Measurements from ENCODE around the gene CASP5.
"Not testable (repeated sequence)": the region's sequence is repeated elsewhere in the genome, so short reads cannot be mapped to it uniquely, and the experiment has no call there.

Gene CASP5

GRCh38 chr11:105005451-105005845 lies 17.5 kb downstream of the CASP5 start:
- H3K9me3 Mint-ChIP-seq: no peaks in the 10 kb centered on the region
- H3K4me1 Mint-ChIP-seq (ENCODE audit: low read depth): no peaks in the 10 kb centered on the region
- H3K4me3 Mint-ChIP-seq: no peak overlapping the region
- H3K27me3 Mint-ChIP-seq: no peaks in the 10 kb centered on the region
- no peaks in the 10 kb centered on the region for H3K36me3 Mint-ChIP-seq (ENCODE audit: low read depth)
- no peak overlapping the region for H3K27ac Mint-ChIP-seq
- intact Hi-C loops (cut with micrococcal nuclease): no loop called here

DNA sequence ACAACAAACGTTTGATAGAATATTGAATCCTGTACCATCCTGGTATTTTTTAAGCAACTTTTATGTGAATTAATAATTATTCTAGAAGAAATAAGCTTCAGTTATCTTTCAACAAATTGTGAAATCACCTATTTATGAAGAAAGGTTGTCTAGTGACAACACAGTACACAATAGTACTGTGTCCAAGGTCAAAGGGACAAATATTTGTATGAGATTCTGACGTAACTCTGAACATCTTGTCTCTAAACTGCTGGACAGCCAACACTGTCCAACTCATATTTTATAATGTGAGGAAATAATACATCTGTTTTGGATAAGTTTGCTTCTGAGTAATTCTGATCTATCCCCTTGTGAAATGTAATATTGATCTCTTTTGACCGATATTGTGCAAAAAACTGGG lies 18.9 kb downstream of the CASP5 start:
- H3K9me3 Mint-ChIP-seq: no peaks in the 10 kb centered on the region
- H3K36me3 Mint-ChIP-seq (ENCODE audit: low read depth): no peaks in the 10 kb centered on the region
- H3K27ac Mint-ChIP-seq: no peak overlapping the region
- no peaks in the 10 kb centered on the region for H3K4me1 Mint-ChIP-seq (ENCODE audit: low read depth)
- no peak overlapping the region for H3K4me3 Mint-ChIP-seq
- H3K27me3 Mint-ChIP-seq: no peaks in the 10 kb centered on the region
- intact Hi-C loops (cut with micrococcal nuclease): no loop called here

DNA sequence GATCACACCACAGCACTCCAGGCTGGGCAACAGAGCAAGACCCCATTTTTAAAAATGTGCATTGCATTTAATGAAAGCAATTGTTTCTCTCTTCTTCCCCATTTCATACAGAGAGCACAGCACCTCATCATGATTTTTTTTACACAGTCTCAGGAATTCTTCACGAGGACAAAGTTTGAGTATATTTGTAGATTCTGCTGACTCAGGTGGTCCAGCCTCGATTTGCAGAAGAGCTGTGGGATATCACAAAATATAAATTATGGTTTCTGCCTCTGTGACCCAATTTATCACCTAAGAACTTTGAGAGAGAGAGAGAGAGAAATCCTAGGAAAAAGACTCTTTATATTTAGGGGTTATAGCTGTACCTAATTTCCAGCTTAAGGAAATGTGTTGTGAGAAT lies 19.8 kb downstream of the CASP5 start:
- Mint-ChIP-seq H3K4me3 (no peak overlapping the region), H3K4me1 (ENCODE audit: low read depth) (no peaks in the 10 kb centered on the region), H3K27ac (no peak overlapping the region), H3K36me3 (ENCODE audit: low read depth) (no peaks in the 10 kb centered on the region), H3K9me3 (no peaks in the 10 kb centered on the region), H3K27me3 (no peaks in the 10 kb centered on the region)
- intact Hi-C loops (cut with micrococcal nuclease): no loop called here

- Mint-ChIP-seq H3K4me3 (no peak overlapping the region), H3K4me1 (ENCODE audit: low read depth) (no peaks in the 10 kb centered on the region), H3K36me3 (ENCODE audit: low read depth) (no peaks in the 10 kb centered on the region), H3K27ac (no peak overlapping the region), H3K9me3 (no peaks in the 10 kb centered on the region), H3K27me3 (no peaks in the 10 kb centered on the region)
- intact Hi-C loops (cut with micrococcal nuclease): no loop called here
These were observed 22.2 kb downstream of the CASP5 start for GRCh38 chr11:105000797-105001196.

DNA sequence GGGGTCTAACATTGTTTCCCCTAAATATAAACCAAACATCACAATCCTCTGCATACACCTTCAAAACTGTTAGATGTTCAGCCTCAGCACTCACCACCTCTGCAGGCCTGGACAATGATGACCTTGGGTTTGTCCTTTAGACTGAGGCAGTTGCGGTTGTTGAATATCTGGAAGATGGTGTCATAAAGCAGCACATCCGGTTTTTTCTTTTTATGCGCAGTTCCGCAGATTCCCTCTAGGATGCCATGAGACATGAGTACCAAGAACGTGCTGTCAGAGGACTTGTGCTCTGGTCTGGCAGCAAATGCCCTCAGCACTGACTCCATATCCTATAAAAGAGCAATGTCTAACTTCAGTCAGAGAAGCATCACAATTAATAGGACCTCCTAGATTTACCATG lies 22.8 kb downstream of the CASP5 start:
- H3K9me3 Mint-ChIP-seq: no peaks in the 10 kb centered on the region
- no peak overlapping the region for H3K27ac Mint-ChIP-seq
- no peaks in the 10 kb centered on the region for H3K27me3 Mint-ChIP-seq
- H3K36me3 Mint-ChIP-seq (ENCODE audit: low read depth): no peaks in the 10 kb centered on the region
- intact Hi-C loops (cut with micrococcal nuclease): no loop called here
- no peak overlapping the region for H3K4me3 Mint-ChIP-seq
- no peaks in the 10 kb centered on the region for H3K4me1 Mint-ChIP-seq (ENCODE audit: low read depth)

GRCh38 chr11:104999721-105000120 lies 23.2 kb downstream of the CASP5 start:
- Mint-ChIP-seq H3K36me3 (ENCODE audit: low read depth) (no peaks in the 10 kb centered on the region), H3K9me3 (peaks cover 3% of the 10 kb centered on the region), H3K27ac (no peak overlapping the region), H3K27me3 (no peaks in the 10 kb centered on the region), H3K4me1 (ENCODE audit: low read depth) (no peaks in the 10 kb centered on the region), H3K4me3 (no peak overlapping the region)
- intact Hi-C loops (cut with micrococcal nuclease): no loop called here

DNA sequence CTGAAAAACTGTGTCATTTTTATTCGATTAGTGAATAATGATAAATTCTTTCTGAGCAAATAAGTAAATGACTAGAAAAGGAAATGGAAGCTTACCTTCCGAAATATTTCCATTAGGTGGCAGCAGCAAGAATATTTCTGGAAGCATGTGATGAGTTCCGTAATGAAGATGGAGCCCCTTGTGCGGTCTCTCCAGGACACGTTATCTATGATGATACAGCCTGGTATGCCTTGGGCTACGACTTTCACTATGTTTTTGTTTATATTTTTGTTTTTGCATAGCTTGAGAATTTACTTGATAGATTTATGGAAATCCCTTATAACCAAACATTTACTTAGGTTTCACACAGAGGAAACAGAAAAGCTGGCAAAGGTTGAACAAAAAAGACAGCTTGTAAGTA lies 25.7 kb downstream of the CASP5 start:
- intact Hi-C loops (cut with micrococcal nuclease): no loop called here
- Mint-ChIP-seq H3K4me1 (ENCODE audit: low read depth) (no peaks in the 10 kb centered on the region), H3K36me3 (ENCODE audit: low read depth) (no peaks in the 10 kb centered on the region), H3K27me3 (no peaks in the 10 kb centered on the region), H3K27ac (no peak overlapping the region), H3K9me3 (peaks cover 10% of the 10 kb centered on the region), H3K4me3 (no peak overlapping the region)

DNA sequence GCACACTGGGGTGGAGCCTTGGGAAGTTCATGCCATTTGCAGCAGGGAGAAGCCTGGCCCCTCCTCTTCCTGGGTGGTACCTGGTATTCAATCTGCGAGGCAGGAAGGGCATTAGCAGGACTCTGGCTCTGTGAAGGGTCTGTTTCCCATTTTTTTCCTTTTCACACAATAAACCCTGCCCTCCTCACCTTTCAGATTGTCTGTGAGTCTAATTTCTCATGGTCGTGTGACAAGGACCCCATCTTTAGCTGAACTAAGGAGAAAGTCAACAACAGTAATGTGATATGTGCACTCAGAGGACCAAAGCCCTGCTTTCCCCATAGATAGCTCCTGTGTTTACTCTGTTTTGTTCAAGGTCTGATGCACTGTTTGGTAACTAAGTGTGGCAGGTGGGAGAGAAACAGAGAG lies 28.0 kb downstream of the CASP5 start:
- Mint-ChIP-seq H3K9me3 (peaks cover 10% of the 10 kb centered on the region), H3K27me3 (no peaks in the 10 kb centered on the region), H3K4me1 (ENCODE audit: low read depth) (no peaks in the 10 kb centered on the region), H3K4me3 (no peak overlapping the region), H3K27ac (no peak overlapping the region), H3K36me3 (ENCODE audit: low read depth) (no peaks in the 10 kb centered on the region)
- intact Hi-C loops (cut with micrococcal nuclease): no loop called here

DNA sequence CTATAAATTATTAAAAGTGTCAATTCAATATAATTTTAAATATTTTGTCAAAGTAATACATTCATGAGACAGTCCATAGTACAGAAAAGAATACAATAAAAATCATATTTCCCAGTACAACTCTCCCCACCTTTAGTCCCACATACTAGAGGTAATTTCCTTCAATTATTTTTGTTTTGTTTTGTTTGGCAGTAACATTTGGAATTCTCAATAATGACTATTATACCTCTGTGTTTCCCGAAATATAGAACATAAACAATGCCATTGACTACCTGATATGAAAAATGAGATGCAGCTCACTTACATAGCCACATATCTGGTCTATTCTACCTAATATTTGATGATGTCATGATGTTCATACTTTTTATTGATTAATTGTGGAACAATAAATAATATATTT lies 30.2 kb downstream of the CASP5 start:
- peaks cover 20% of the 10 kb centered on the region for H3K9me3 Mint-ChIP-seq

DNA sequence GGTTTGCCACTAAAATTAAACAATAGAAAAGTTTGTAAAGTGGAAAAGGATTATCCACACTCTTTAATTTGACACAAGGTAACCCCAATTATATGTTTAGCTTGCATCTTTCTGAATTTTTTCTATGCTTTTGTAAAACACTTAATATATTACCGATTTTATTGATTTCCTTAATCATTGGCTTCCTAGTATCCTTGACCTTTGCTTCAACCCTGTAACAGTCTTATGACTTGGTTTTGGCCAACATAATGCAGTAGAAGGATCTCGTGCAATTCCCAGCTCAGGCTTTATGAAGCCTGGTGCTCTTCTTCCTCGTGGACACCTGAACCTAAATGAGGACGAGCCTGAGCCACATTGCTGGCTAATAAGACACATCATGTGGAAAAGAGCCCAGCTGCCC lies 31.0 kb downstream of the CASP5 start:
- H3K36me3 Mint-ChIP-seq (ENCODE audit: low read depth): no peaks in the 10 kb centered on the region
- no peak overlapping the region for H3K4me3 Mint-ChIP-seq
- H3K27me3 Mint-ChIP-seq: no peaks in the 10 kb centered on the region
- intact Hi-C loops (cut with micrococcal nuclease): no loop called here
- no peaks in the 10 kb centered on the region for H3K4me1 Mint-ChIP-seq (ENCODE audit: low read depth)
- no peak overlapping the region for H3K27ac Mint-ChIP-seq
- peaks cover 20% of the 10 kb centered on the region for H3K9me3 Mint-ChIP-seq

More for the DNA sequence above, 30.2 kb downstream of the CASP5 start:
- intact Hi-C loops (cut with micrococcal nuclease): no loop called here
- no peak overlapping the region for H3K27ac Mint-ChIP-seq
- no peaks in the 10 kb centered on the region for H3K27me3 Mint-ChIP-seq
- no peaks in the 10 kb centered on the region for H3K36me3 Mint-ChIP-seq (ENCODE audit: low read depth)
- H3K4me1 Mint-ChIP-seq (ENCODE audit: low read depth): no peaks in the 10 kb centered on the region
- no peak overlapping the region for H3K4me3 Mint-ChIP-seq

DNA sequence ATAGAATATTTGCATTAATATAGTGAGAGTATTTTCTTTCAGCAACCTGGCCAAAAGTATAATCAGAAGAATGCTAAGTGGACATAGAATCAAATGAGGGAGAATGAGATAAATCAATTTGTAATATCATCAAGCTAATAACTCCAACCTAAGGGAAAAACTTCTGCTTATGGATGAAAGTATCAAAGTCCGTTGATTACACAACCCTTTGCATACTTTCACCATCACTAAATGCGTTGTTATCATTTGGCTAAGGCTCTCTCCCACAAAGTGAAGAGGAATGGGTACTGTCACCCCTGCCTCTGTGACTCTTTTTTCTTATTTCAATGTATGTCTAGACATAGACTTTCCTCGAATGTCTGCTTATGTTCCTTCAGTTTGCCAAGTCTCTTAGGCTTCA lies 38.2 kb downstream of the CASP5 start:
- H3K4me3 Mint-ChIP-seq: no peak overlapping the region
- intact Hi-C loops (cut with micrococcal nuclease): no loop called here
- H3K27me3 Mint-ChIP-seq: no peaks in the 10 kb centered on the region
- H3K4me1 Mint-ChIP-seq (ENCODE audit: low read depth): no peaks in the 10 kb centered on the region
- H3K27ac Mint-ChIP-seq: no peak overlapping the region
- H3K36me3 Mint-ChIP-seq (ENCODE audit: low read depth): no peaks in the 10 kb centered on the region
- peaks cover 10% of the 10 kb centered on the region for H3K9me3 Mint-ChIP-seq

DNA sequence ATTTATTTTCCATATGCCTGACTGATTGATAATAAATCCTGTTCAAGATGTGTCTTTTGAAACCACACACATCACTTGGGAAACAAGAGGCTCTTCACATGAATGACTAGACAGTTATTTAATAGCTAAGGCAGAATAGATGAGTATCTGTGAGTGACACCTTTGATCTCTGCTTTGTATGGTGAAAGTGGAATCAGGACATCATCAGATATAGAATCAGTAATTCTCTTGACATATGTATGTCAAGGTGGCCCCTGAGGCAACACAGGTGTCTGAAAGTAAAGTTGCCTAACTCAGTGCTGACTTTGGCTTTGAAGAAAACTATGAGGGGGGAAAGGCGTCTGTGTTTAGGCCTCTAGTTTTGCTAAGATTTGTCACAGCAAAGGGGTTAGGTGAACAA lies 43.1 kb downstream of the CASP5 start:
- H3K4me1 Mint-ChIP-seq (ENCODE audit: low read depth): no peaks in the 10 kb centered on the region
- H3K27ac Mint-ChIP-seq: no peak overlapping the region
- intact Hi-C loops (cut with micrococcal nuclease): no loop called here
- H3K9me3 Mint-ChIP-seq: peaks cover 12% of the 10 kb centered on the region
- no peak overlapping the region for H3K4me3 Mint-ChIP-seq
- H3K36me3 Mint-ChIP-seq (ENCODE audit: low read depth): no peaks in the 10 kb centered on the region
- H3K27me3 Mint-ChIP-seq: no peaks in the 10 kb centered on the region

DNA sequence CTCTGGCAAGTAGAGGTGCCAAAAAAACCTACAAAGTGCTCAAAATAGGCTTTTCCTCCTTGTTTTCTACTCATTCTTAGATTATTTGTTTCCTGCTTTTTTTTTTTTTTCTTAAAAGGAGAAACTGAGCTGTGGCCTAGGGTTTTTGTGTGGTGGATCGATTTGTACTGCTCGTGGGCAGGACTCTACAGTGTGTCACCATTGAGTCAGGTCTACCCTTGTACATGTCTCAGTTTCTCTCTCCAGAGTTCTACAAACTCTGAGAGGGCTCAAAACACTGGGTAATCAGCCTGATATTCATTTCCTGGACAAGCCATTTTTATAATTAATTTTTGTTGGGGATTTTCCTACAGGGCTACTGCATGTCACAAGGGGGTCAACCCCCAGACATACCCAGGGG lies 49.4 kb downstream of the CASP5 start:
- no peaks in the 10 kb centered on the region for H3K27me3 Mint-ChIP-seq
- H3K9me3 Mint-ChIP-seq: peaks cover 45% of the 10 kb centered on the region
- intact Hi-C loops (cut with micrococcal nuclease): no loop called here
- no peak overlapping the region for H3K27ac Mint-ChIP-seq
- H3K4me3 Mint-ChIP-seq: no peak overlapping the region
- peaks cover 11% of the 10 kb centered on the region for H3K36me3 Mint-ChIP-seq (ENCODE audit: low read depth)
- peaks cover 5% of the 10 kb centered on the region for H3K4me1 Mint-ChIP-seq (ENCODE audit: low read depth)

DNA sequence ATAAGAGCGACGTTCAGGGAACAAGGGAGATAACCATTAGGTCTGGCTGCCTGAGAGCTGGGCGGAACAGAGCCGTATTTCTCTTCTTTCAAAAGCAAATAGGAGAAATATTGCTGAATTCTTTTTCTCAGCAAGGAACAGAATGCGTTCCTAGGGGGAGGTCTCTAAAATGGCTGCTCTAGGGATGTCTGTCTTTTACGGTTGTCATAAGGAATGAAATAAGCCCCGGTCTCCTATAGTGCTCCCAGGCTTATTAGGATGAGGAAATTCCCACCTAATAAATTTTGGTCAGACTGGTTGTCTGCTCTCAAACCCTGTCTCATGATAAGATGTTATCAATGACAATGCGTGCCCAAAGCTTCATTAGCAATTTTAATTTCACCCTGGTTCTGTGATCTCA lies 50.0 kb downstream of the CASP5 start:
- Mint-ChIP-seq H3K36me3 (ENCODE audit: low read depth) (peaks cover 16% of the 10 kb centered on the region), H3K9me3 (peaks cover 45% of the 10 kb centered on the region)
- H3K27ac Mint-ChIP-seq; H3K27me3 Mint-ChIP-seq; intact Hi-C loops (cut with micrococcal nuclease); H3K4me1 Mint-ChIP-seq (ENCODE audit: low read depth); H3K4me3 Mint-ChIP-seq: not testable (repeated sequence)

GRCh38 chr11:104970756-104971155 lies 52.2 kb downstream of the CASP5 start:
- peaks cover 29% of the 10 kb centered on the region for H3K36me3 Mint-ChIP-seq (ENCODE audit: low read depth)
- H3K27ac Mint-ChIP-seq: no peak overlapping the region
- peaks cover 24% of the 10 kb centered on the region for H3K4me1 Mint-ChIP-seq (ENCODE audit: low read depth)

More at GRCh38 chr11:104970756-104971155, 52.2 kb downstream of the CASP5 start:
- H3K27me3 Mint-ChIP-seq: no peaks in the 10 kb centered on the region
- peaks cover 43% of the 10 kb centered on the region for H3K9me3 Mint-ChIP-seq
- intact Hi-C loops (cut with micrococcal nuclease): no loop called here
- H3K4me3 Mint-ChIP-seq: no peak overlapping the region
